ENCODE results near the gene ATG101.
"Not testable (repeated sequence)": the region's sequence is repeated elsewhere in the genome, so short reads cannot be mapped to it uniquely, and the experiment has no call there.

ATG101 gene

GRCh38 chr12:52089491-52089890 lies 19.7 kb downstream of the ATG101 start:
- H3K27ac ChIP-seq, result peak overlapping the region; percentile 95; the same call in 1 of the 2 replicates
- TF ChIP-seq CTCF (conservative IDR thresholded peaks at IDR 0.05), result no peak

- TF ChIP-seq CTCF (conservative IDR thresholded peaks at IDR 0.05), result no peak
- H3K27ac ChIP-seq, result no peak overlapping the region; the same call in 1 of the 2 replicates
Measured at GRCh38 chr12:52090291-52090690, 20.5 kb downstream of the ATG101 start.

GRCh38 chr12:52091061-52091460 lies 21.3 kb downstream of the ATG101 start:
- TF ChIP-seq CTCF (conservative IDR thresholded peaks at IDR 0.05), result no peak
- H3K27ac ChIP-seq, result peak overlapping the region; percentile 93; the same call in 1 of the 2 replicates

- H3K27ac ChIP-seq, result peak overlapping the region; percentile 93
- TF ChIP-seq CTCF (conservative IDR thresholded peaks at IDR 0.05), result no peak
Measured at GRCh38 chr12:52091869-52092268, 22.1 kb downstream of the ATG101 start.

- peak overlapping the region; percentile 93 for H3K27ac ChIP-seq
- TF ChIP-seq CTCF (conservative IDR thresholded peaks at IDR 0.05), result no peak
Measured at GRCh38 chr12:52093346-52093745, 23.6 kb downstream of the ATG101 start.

GRCh38 chr12:52096332-52097044 lies 26.7 kb downstream of the ATG101 start:
- TF ChIP-seq CTCF (conservative IDR thresholded peaks at IDR 0.05), result no peak
- no peak overlapping the region for H3K27ac ChIP-seq

- no peak overlapping the region for H3K27ac ChIP-seq
- no peak for TF ChIP-seq CTCF (conservative IDR thresholded peaks at IDR 0.05)
Measured at GRCh38 chr12:52097045-52097666, 27.4 kb downstream of the ATG101 start.

- H3K27ac ChIP-seq, result not testable (repeated sequence)
Measured at GRCh38 chr12:52104431-52105089, 34.8 kb downstream of the ATG101 start.
